ENCODE results near the gene CROCC2.

The CROCC2 gene

GRCh38 chr2:240933966-240934700, 28.0 kb downstream of the CROCC2 start:
- no peak for DNase-seq (ENCODE audit: low spot score)

- DNase-seq (ENCODE audit: low spot score), result no peak
Measured at GRCh38 chr2:240934701-240935102, 28.6 kb downstream of the CROCC2 start.

- no peak for DNase-seq (ENCODE audit: low spot score)
Measured at GRCh38 chr2:240935103-240935876, 29.2 kb downstream of the CROCC2 start.

- no peak for DNase-seq (ENCODE audit: low spot score)
Measured at GRCh38 chr2:240936106-240936505, 30.0 kb downstream of the CROCC2 start.

GRCh38 chr2:240946046-240946445, 39.9 kb downstream of the CROCC2 start:
- no peak for DNase-seq (ENCODE audit: low spot score)

- peak; percentile 62 for DNase-seq (ENCODE audit: low spot score)
Measured at GRCh38 chr2:240946654-240947053, 40.5 kb downstream of the CROCC2 start.

GRCh38 chr2:240947176-240947575, 41.0 kb downstream of the CROCC2 start:
- DNase-seq (ENCODE audit: low spot score), result no peak

GRCh38 chr2:240947607-240948006, 41.5 kb downstream of the CROCC2 start:
- DNase-seq (ENCODE audit: low spot score), result no peak

GRCh38 chr2:240948086-240948485, 42.0 kb downstream of the CROCC2 start:
- no peak for DNase-seq (ENCODE audit: low spot score)

GRCh38 chr2:240948905-240949790, 43.0 kb downstream of the CROCC2 start:
- DNase-seq (ENCODE audit: low spot score), result no peak

GRCh38 chr2:240949791-240950705, 43.9 kb downstream of the CROCC2 start:
- no peak for DNase-seq (ENCODE audit: low spot score)

GRCh38 chr2:240951045-240951594, 45.0 kb downstream of the CROCC2 start:
- no peak for DNase-seq (ENCODE audit: low spot score)

- no peak for DNase-seq (ENCODE audit: low spot score)
Measured at GRCh38 chr2:240952496-240953246, 46.5 kb downstream of the CROCC2 start.

GRCh38 chr2:240953426-240954410, 47.6 kb downstream of the CROCC2 start:
- no peak for DNase-seq (ENCODE audit: low spot score)

- no peak for DNase-seq (ENCODE audit: low spot score)
Measured at GRCh38 chr2:240954436-240955305, 48.5 kb downstream of the CROCC2 start.

GRCh38 chr2:240955306-240956170, 49.4 kb downstream of the CROCC2 start:
- DNase-seq (ENCODE audit: low spot score), result no peak

Measured in AG20443 (cell line).